HG03095 (cell line): ENCODE data around the gene MICAL3.

Source experiments
- ATAC-seq: cut with Tn5 transposase; IDR thresholded peaks from one replicate; pipeline ENCODE4 v1.9.1; 2021; ENCODE audit warnings: moderate library complexity; ENCODE audit not compliant: unreplicated experiment

MICAL3 gene

DNA sequence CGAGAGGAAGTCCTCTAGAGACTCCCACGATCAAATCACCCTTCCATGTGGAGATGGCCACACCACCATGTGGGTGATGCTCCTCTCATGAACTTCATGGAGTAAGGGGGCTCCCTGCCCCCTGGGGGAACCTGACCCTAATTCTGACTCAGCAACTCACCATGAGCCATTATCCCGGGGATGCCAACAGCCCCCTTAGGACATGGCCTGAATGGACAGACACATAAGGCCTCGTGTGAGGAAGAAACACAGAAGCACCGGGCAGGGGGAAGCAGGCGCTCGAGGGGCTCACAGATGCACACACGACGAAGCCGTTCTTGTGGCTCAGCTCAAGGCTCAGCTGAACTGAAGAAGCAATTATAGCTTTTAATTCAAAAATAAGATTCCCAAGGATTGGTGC is 150.6 kb downstream of the MICAL3 start:
- no peak for ATAC-seq

DNA sequence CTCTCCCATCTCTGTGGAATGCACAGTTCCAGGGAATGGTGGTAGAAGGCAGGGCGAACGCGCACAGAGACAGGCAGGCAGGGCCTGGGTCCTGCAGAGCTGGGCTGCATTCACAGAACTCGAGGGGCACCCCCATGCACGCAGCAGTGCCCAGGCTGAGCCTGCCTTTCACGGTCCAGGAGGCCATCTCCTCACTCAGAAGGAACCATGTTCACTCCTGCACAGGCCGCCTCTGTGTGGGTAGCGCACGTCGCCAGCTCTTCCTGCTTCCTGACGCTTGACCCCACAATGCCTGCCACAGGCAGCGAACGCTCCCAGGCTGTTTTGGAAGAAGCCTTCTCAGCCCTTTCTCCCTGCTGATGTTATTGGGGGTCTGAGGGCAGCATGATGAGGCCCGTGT is 151.2 kb downstream of the MICAL3 start:
- ATAC-seq, result no peak

- no peak for ATAC-seq
These were observed 151.9 kb downstream of the MICAL3 start for GRCh38 chr22:17872471-17872870.

GRCh38 chr22:17871726-17872458 is 152.5 kb downstream of the MICAL3 start:
- ATAC-seq, result no peak

GRCh38 chr22:17870407-17870806 is 154.0 kb downstream of the MICAL3 start:
- no peak for ATAC-seq

DNA sequence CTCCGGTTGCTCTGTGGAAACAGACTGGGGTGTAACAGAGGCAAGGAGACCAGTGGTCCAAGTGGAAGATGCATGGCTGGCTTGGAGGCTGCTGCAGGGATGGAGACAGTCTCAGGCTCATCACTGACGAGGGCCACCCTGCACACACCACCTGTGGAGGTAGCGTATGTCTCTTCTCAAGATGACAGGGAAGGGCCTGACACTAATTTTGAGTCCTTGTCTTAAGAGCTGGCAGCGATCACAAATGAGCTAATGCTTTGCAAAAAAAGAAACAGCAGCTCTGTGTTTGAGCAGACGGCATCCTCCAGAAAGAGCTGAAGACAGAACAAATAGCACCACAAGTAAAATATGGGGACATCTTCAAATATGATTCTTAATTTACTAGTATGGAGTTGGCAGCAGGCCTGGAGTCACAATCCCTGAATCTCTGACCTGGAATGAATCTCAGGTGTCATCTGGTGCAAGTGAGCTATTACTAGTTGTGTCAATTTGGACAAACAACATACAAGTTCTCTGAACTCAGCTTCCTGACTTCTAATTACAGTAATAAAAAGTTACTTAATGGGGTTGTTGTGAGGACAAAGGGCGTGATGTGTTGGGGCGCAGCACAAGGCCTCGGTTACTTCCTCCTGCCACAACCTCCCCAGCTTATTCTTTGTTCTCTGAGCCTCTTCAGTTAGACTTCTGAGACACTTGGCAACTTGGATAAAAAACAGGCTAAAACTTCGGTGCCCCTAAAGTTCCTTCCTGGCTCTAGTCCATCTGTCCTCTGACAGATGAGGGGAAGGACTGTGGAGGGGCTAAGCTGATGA is 154.9 kb downstream of the MICAL3 start:
- no peak for ATAC-seq

DNA sequence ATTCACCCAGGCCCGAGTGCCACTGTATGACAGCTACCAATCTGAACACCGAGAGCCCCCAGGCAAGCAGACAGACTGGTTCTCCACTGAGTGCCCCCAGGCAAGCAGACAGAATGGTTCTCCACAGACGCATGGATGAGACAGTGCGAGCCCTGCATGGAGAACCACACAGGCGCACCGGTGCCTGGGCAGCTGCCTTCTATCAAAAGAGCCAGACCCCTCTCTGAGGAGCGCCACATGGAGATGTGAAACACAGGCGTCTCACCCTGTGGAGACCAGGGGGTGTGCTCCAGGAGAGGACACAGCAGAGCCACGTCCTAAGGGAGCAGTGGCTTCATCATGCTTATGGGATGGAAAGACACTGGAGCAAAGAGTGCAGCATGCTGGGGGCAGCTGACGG is 155.6 kb downstream of the MICAL3 start:
- no peak for ATAC-seq

DNA sequence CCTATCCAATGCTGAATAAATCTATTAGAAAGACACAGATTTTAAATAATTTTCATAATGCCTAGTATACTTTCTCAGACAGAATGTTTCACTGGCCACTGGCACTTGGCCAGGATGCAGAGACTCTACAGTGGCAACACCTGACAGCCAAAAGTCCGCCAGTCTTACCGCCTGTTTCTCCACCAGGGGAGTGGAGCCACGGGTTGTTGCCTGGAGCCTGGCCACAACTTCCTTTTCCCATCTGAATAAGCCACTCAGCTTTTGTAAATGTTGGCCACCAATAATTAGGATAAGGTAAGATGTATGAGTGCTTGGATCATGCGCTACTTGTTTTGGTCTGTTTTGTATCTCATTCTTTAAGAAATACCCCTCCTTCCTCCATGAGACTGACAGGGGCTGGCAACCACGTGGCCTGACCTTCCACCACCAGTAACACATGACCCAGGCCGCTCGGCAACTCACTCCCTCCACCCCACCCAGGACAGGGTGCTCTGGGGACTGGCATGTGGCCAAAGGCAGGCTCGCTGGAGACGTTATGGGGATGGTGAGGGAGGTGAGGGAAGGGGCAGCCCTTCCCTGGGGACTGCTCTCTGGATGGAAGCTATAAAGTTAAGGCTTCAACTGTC is 157.1 kb downstream of the MICAL3 start:
- ATAC-seq, result no peak

GRCh38 chr22:17866621-17867020 is 157.7 kb downstream of the MICAL3 start:
- ATAC-seq, result no peak

GRCh38 chr22:17866127-17866526 is 158.2 kb downstream of the MICAL3 start:
- ATAC-seq, result no peak

DNA sequence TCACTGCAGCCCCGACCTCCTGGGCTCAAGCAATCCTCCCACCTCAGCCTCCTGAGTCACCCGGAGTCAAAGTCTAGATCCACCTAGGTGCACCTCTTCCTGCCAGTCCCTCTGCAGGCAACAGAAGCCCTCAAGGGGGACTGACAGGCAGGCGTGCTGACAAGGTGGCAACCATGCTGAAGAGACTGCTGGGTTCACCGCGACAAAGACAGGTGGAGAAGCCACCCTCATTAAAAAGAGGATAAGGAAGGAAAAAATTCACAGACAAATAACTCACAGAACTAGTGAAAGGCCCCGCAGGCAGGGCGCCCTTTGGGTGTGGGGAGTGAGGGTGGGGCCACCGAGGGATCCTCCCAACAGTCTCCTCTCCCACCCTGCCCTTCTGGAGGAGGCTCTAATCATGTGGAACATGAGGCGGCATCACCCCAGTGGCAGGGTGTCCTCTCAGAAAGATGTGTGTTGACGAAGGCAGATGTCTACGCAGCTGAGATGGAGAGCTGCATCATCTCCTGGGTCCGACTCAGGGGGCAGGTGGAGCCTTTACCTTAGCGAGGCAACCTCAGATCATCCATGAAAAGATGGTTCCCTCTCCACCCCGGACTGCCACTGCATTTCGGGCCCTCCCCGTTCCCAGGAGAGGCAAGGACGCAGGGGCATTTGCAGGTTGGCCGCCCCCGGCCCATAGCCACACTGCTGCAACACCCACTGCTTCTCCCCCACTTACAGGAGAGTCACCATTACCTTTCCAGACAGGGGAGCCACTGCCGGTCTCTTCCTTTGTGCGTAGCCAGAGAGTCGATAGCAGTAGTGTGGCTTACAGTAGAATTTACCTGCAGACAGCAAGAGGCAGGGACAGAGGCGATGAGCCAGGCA is 158.9 kb downstream of the MICAL3 start:
- no peak for ATAC-seq

DNA sequence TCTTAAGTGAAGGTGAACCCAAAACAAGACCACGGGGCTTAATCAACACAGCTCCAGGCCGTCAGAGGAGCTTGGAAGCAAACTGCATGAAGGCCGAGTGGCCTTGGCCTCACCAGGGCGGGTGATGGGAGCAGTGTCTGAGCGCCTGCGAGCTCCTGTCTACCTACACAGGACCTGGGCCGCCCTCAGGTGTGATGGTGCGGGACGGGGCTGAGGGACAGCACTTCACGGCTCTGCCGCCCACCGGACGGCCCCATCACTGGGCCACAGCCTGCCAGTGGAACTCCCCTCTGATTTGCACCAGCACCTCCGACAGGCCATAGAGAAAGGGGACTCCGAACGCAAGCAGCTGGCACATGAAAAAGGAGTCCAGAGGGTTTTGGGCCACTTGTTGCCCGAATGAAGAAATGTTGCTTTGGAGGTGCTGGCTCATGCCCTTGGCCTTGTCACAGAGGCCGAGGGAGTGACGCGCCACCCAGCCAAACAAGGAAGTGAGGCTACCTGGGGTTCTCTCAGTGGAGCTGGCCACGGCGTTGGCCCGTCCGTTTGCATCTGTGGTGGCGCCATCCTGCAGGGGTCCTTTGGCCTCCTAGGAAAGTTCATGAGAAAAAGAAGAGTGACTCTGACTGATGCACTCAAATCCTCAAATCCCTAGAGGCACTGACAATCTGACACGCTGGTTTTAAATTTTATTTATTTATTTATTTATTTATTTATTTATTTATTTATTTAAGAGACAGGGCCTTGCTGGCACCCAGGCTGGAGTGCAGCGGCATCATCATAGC is 159.8 kb downstream of the MICAL3 start:
- no peak for ATAC-seq

DNA sequence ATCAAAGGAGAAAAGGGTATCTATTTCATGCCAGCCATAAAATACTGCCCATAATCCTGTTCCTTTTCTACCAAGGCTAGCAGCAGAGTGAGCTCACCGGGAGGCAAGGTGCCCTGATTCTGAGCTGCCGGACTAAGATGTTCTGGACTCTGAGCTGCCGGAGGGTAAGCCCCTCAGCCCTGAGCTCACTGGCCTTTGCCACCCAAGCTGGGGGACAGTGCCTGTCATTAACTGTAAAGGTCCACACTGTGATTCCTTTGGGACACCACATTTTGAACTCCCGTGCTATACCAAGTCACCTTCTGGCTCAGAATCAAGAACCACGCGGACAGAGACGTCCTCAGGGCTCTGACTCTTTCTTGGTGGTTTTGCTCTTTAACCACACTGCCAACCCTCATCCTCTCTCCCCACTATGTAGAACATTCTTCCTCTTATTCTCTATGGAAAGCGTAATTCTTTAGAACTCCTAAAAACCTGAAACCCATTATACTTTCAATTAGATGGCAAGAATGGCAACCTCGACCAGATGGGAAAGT is 161.6 kb downstream of the MICAL3 start:
- ATAC-seq, result no peak

DNA sequence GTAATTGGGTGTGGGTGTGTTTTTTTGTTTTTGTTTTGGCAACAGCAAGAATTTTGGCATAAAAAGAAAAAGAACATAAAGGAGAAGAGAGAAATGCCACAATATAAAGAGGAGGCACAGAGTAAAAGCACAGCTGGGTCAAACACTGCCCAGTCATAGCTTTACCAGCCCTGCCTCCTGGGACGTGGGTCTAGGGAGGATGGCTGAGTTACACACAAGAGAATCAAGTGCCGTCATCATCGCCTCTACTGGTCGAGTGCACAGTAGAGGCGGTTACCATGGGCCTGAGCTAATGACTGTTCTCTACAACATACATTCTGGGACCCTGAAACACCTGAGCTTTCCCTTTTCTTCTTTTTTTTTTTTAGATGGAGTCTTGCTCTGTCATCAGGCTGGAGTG is 162.5 kb downstream of the MICAL3 start:
- ATAC-seq, result no peak

DNA sequence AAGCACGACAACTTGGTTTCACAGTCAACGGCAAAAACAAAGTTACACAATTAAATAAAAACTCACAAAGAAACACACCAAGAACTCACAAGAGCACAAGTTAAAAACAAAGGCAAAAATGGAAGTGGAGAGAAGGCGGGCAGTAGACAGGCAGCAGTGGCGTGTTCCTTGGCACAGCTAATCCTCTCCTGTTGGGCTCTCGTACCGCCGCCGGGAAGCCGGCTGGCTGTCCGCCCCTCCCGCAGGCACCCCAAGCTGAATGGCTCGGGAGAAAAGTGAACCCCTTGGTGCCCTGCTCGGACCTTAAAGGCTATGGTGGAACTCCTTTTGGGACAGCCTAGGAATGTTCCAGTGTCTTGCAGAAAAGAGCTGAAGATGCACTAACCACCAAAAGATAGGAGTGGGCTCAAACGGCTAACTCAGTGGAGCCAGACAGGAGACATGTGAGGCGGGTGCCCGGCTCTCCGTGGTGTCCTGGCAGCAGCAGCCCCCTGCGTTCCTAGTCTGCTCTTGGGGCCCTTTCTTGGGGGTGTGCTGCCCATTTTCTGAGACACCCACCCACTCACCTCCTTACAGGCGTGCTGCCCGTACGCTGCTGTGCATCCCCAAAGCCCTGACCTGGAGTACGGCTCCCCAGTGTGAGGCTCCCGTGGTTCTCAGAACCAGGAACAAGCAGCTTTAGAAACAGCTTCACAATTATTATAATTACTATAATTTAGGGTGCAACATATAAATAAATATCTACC is 164.0 kb downstream of the MICAL3 start:
- ATAC-seq, result no peak

DNA sequence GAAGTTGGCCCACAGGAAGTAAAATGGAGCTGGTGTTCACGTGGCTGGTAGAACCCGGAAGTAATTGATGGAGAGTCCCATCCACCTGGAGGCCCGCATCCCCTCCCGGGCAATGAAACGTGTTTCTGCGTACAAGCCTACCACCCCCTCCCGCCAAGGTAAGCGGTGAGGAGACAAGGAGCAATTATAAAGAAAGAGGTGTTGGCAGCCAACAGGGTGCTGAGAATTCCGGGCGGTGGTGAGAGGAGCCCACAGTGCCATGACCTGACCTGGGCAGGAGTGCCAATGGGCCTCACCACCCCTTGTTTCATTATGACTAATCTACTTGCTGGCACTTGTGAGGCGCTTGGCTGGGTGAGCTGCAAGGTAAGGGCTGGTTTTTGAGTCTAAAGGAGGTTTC is 166.3 kb downstream of the MICAL3 start:
- no peak for ATAC-seq

GRCh38 chr22:17855572-17856290 is 168.6 kb downstream of the MICAL3 start:
- no peak for ATAC-seq

DNA sequence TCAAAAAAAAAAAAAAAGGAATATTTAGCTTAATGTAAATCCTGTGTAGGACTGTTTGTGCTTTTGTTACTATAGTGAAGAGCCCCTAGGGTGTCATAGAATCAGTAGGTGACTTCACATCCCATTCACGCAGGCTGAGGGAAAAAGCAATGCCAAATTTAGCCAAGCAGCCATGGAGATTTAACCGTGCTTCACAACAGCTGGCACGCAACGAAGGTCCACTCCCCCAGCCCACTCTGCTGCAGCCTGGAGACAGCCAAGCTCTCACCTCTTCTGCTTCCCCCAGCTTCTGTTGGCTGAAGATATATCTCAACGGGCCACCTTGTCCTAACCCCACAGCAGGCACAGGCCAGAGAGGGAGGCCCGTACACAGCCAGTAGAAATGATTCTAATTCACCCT is 171.3 kb downstream of the MICAL3 start:
- ATAC-seq, result no peak

- ATAC-seq, result no peak
These were observed 172.6 kb downstream of the MICAL3 start for GRCh38 chr22:17851759-17852158.
